ACC112 (cell line): ENCODE results near the gene VSIG2.

Experiments used
- H2AFZ ChIP-seq: fragments of 200-600 bp; sonication (generic); one replicate; pipeline ENCODE4 v1.6.0; 2017; ENCODE audit warnings: antibody characterized with exemption, low read length; ENCODE audit not compliant: unreplicated experiment
- H3K27ac ChIP-seq: fragments of 200-600 bp; sonication (generic); 2 replicates; pipeline ENCODE4 v1.5.1; 2014; ENCODE audit warnings: low read depth, mild to moderate bottlenecking, antibody characterized with exemption, low read length, moderate library complexity
- H3K27me3 ChIP-seq: fragments of 200-600 bp; sonication (generic); 2 replicates; pipeline ENCODE4 v1.6.1; 2014; ENCODE audit warnings: mild to moderate bottlenecking, antibody characterized with exemption, low read length, moderate library complexity, mixed read lengths; ENCODE audit not compliant: insufficient read depth
- H3K36me3 ChIP-seq: fragments of 200-600 bp; sonication (generic); 2 replicates; pipeline ENCODE4 v1.6.1; 2016; ENCODE audit warnings: mild to moderate bottlenecking, antibody characterized with exemption, low read length, moderate library complexity, mixed read lengths; ENCODE audit not compliant: insufficient read depth
- H3K4me1 ChIP-seq: fragments of 200-600 bp; sonication (generic); one replicate; pipeline ENCODE4 v1.6.1; 2016; ENCODE audit warnings: low read length, mixed read lengths; ENCODE audit not compliant: insufficient read depth, unreplicated experiment, control insufficient read depth
- H3K4me3 ChIP-seq: fragments of 200-600 bp; sonication (generic); 2 replicates; pipeline ENCODE4 v1.5.1; 2014; ENCODE audit warnings: mild to moderate bottlenecking, low read depth, low read length
- H3K79me2 ChIP-seq: fragments of 200-600 bp; sonication (generic); one replicate; pipeline ENCODE4 v1.6.0; 2016; ENCODE audit warnings: low read length; ENCODE audit not compliant: control insufficient read depth, unreplicated experiment, insufficient read depth

The VSIG2 gene

GRCh38 chr11:124751741-124752470, at the start of gene VSIG2:
Gene VSIG2, minus strand, starts transcription at chr11:124752255. Its CDS starts 118 bp downstream, at chr11:124752137.
- Histone ChIP-seq H3K27me3 (no peaks in the 10 kb centered on the region), H3K4me1 (peaks cover 38% of the 10 kb centered on the region), H3K36me3 (no peaks in the 10 kb centered on the region), H3K27ac (no peak within 1 kb of the TSS), H3K4me3 (no peak within 1 kb of the TSS), H3K79me2 (no peaks in the 10 kb centered on the region), H2AFZ (no peak within 1 kb of the TSS)

GRCh38 chr11:124801014-124801413, 49.0 kb upstream of the VSIG2 start:
- H3K36me3 ChIP-seq = no peaks in the 10 kb centered on the region
- no peaks in the 10 kb centered on the region for H3K27me3 ChIP-seq
- H3K79me2 ChIP-seq = peaks cover 42% of the 10 kb centered on the region
- H3K4me3 ChIP-seq = peak overlapping the region; percentile 83
- peaks cover 26% of the 10 kb centered on the region for H3K4me1 ChIP-seq
- peak overlapping the region; percentile 92 for H3K27ac ChIP-seq
- peak overlapping the region; percentile 1 for H2AFZ ChIP-seq

- Histone ChIP-seq H2AFZ (peak within 1 kb of the TSS; percentile 94), H3K36me3 (no peaks in the 10 kb centered on the region), H3K79me2 (peaks cover 47% of the 10 kb centered on the region), H3K4me3 (peak within 1 kb of the TSS; percentile 83), H3K4me1 (peaks cover 26% of the 10 kb centered on the region), H3K27me3 (no peaks in the 10 kb centered on the region), H3K27ac (peak within 1 kb of the TSS; percentile 92)
Measured at GRCh38 chr11:124800226-124800929, 48.3 kb upstream of the VSIG2 start, which contains the start of gene MSANTD2. Gene MSANTD2, minus strand, starts transcription at chr11:124800406. Its CDS starts 26 bp downstream, at chr11:124800380.

- Histone ChIP-seq H3K36me3 (no peaks in the 10 kb centered on the region), H3K79me2 (peaks cover 54% of the 10 kb centered on the region), H2AFZ (peak overlapping the region; percentile 94), H3K4me3 (peak overlapping the region; percentile 83), H3K27ac (peak overlapping the region; percentile 92), H3K4me1 (peaks cover 26% of the 10 kb centered on the region), H3K27me3 (no peaks in the 10 kb centered on the region)
Measured at GRCh38 chr11:124799348-124800225, 47.5 kb upstream of the VSIG2 start.

GRCh38 chr11:124798991-124799347, 46.9 kb upstream of the VSIG2 start:
- peak overlapping the region; percentile 83 for H3K4me3 ChIP-seq
- H3K79me2 ChIP-seq = peaks cover 60% of the 10 kb centered on the region
- peak overlapping the region; percentile 94 for H2AFZ ChIP-seq
- peak overlapping the region; percentile 92 for H3K27ac ChIP-seq
- no peaks in the 10 kb centered on the region for H3K27me3 ChIP-seq
- H3K4me1 ChIP-seq = peaks cover 26% of the 10 kb centered on the region
- no peaks in the 10 kb centered on the region for H3K36me3 ChIP-seq

- Histone ChIP-seq H3K79me2 (peaks cover 85% of the 10 kb centered on the region), H3K4me1 (peaks cover 34% of the 10 kb centered on the region), H3K4me3 (no peak overlapping the region), H3K27ac (no peak overlapping the region), H3K27me3 (no peaks in the 10 kb centered on the region), H2AFZ (no peak overlapping the region), H3K36me3 (no peaks in the 10 kb centered on the region)
Measured at GRCh38 chr11:124796312-124796711, 44.3 kb upstream of the VSIG2 start.

DNA sequence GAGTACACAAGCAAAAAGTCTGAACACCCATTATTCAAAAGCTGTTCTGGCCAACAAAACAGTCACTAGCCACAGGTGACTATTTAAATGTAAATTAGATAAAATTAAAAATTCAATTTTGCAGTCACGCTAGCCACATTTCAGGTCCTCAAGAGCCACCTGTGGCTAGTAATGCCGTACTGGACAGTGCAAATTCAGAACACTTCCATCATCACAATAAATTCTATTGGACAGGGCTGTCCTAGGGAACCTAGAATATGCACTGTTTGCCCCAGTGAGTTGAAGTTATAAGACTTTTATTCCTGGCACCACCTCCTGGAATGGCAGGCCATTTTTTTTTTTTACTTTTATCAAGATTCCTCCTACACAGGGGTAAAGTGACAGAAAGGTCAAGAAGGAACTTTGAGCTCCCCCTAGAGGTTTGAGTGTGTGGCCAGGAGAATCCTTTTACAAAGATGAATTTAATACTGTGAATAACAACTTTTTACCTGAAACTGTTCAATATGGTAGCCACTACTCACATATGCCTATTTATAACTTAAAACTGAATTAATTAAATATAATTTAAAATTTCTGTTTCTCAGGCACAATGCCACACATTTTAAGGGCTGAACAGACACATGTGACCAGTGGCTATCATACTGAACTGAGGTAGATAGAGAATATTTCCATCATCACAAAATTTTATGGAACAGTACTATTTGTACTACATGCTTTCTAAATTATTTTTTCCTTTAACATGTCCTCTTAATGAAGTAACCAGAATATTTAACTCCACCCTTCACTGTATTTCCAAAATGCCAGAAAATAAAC, 41.6 kb upstream of the VSIG2 start:
- Histone ChIP-seq H3K4me3 (no peak overlapping the region), H3K4me1 (peaks cover 31% of the 10 kb centered on the region), H3K27me3 (no peaks in the 10 kb centered on the region), H3K79me2 (peaks cover 96% of the 10 kb centered on the region), H3K27ac (no peak overlapping the region), H2AFZ (no peak overlapping the region), H3K36me3 (no peaks in the 10 kb centered on the region)

- H3K4me3 ChIP-seq = no peak overlapping the region
- H3K79me2 ChIP-seq = peaks cover 95% of the 10 kb centered on the region
- H3K4me1 ChIP-seq = peaks cover 22% of the 10 kb centered on the region
- no peak overlapping the region for H3K27ac ChIP-seq
- H3K36me3 ChIP-seq = no peaks in the 10 kb centered on the region
- H2AFZ ChIP-seq = no peak overlapping the region
- H3K27me3 ChIP-seq = no peaks in the 10 kb centered on the region
Measured at GRCh38 chr11:124791626-124792341, 39.7 kb upstream of the VSIG2 start.

DNA sequence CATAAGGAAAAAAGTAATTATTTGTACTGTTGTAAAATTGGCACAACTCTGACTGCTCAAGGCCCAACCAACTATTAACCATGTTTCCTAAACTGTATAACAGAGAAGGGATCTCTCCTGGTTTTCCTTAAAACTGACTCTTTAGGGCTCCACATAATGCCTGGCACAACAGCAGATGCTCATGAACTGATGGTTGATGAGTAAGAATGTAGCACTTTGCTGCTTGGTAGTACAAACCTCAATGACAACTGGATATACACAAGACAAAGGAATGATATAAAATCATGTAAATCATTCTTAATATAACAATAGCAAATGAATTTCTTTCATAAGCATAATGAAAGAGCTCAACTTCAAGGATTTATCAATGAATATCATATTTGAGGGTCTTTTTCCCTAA, 36.5 kb upstream of the VSIG2 start:
- peaks cover 86% of the 10 kb centered on the region for H3K79me2 ChIP-seq
- H3K27me3 ChIP-seq = no peaks in the 10 kb centered on the region
- no peak overlapping the region for H3K27ac ChIP-seq
- peaks cover 17% of the 10 kb centered on the region for H3K4me1 ChIP-seq
- H3K36me3 ChIP-seq = no peaks in the 10 kb centered on the region
- no peak overlapping the region for H2AFZ ChIP-seq
- no peak overlapping the region for H3K4me3 ChIP-seq
